ENCODE measurements around the gene SELENOM.
"Not testable (repeated sequence)": the region's sequence is repeated elsewhere in the genome, so short reads cannot be mapped to it uniquely, and the experiment has no call there.

Gene SELENOM

DNA sequence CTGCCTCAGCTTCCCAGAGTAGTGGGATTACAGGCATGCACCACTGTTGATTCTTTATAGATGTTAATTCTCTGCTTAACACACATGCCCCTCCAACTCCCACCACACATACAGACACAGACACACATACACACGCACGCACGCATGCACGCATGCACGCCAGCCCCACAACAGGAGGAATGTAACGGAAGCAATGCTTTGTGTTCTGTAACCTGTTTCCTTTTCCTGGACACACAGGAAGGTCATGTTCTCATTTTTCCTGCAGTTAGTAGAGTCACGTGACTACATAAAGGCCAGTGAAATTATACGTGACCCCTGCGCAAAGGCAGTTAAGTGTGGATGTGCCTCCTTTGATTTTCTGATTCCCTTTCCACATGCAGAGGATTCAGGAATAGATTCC is 34.2 kb downstream of the SELENOM start:
- DNase-seq, result not testable (repeated sequence)

GRCh38 chr22:31069691-31070314 is 37.6 kb downstream of the SELENOM start:
- DNase-seq, result not testable (repeated sequence)

DNA sequence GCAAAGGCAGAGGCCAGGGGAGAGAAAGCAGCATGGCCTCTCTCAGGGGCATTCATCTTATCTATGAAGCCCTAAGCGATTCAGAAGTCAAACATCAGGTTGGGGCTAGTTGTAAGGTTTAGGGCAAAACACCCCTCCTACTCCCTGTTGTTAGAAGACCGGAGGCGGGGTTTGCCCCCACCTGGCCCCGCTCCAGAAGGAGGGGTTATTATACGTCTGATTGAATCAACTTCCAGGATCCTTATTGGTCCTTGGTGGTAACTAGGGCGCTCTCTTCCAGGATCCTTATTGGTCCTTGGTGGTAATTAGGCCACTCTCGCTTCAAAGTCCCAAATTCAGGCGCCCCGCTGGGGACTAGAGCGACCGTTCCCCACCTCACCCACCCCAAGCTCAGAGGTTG is 38.4 kb downstream of the SELENOM start:
- no peak for DNase-seq

- DNase-seq, result no peak
Observed at GRCh38 chr22:31064369-31064768, 43.0 kb downstream of the SELENOM start.

- DNase-seq, result no peak
Observed at GRCh38 chr22:31062566-31063230, 44.7 kb downstream of the SELENOM start.

- DNase-seq, result not testable (repeated sequence)
Observed at GRCh38 chr22:31059663-31060062, 47.7 kb downstream of the SELENOM start.

- no peak for DNase-seq
Observed at GRCh38 chr22:31056986-31057599, 50.3 kb downstream of the SELENOM start.

DNA sequence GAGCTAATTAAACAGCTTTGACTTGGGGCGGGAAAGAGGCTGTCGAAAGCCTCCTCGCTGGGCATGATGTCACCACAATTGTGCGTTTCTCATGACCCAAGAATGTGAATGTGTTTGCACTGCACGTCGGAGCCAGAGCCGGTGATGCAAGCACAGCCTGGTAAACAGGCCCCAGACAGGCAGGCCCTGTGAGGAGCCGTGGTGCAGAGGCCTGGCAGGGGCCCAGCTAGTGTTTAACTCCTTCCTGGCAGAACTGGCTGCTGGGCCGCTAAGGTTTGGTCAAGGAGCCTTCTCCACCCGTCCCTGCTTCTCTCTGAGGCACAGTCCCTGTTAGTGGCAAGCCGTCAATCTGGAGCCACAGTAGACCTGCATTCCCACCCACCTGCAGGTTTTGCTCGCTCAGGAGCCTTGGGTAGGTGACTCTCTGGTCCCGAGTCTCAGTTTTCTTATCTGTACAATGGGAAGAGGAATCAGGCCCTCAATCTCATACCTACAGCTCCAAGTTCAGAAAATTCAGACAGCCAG is 51.7 kb downstream of the SELENOM start:
- DNase-seq, result peak; percentile 73

GRCh38 chr22:31055117-31055634 is 52.2 kb downstream of the SELENOM start:
- DNase-seq, result no peak

Measured in NCI-H226 (cell line).